Suppressor macrophage treated with lipopolysaccharide for 4 hours (primary cell): ENCODE data around the gene PGBD5.
A peak's percentile ranks its signal among the peaks of the same experiment; 100 is the strongest.

Source experiments
- DNase-seq: peaks from one replicate; pipeline ENCODE4 v3.0.0-alpha.2; 2020

Gene PGBD5

DNA sequence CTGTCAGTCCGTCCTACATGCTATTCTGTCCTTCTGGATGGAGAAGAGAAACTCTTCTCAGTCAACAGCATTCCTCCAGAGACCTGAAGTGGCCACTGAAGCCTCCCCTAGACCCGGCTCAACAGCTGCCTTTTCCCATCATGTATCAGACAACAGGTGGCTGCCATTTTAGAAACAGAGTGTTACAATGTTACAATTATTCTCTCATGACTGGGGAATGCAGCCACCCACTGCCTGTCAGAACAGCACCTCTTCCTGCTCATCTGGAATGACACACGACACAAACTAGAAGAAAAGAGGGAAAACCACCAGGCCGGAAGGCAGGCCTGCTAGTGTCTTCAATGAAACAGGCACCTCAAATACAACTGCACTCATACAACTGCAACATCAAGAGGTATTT lies 105.3 kb downstream of the PGBD5 start:
- no peak for DNase-seq

DNA sequence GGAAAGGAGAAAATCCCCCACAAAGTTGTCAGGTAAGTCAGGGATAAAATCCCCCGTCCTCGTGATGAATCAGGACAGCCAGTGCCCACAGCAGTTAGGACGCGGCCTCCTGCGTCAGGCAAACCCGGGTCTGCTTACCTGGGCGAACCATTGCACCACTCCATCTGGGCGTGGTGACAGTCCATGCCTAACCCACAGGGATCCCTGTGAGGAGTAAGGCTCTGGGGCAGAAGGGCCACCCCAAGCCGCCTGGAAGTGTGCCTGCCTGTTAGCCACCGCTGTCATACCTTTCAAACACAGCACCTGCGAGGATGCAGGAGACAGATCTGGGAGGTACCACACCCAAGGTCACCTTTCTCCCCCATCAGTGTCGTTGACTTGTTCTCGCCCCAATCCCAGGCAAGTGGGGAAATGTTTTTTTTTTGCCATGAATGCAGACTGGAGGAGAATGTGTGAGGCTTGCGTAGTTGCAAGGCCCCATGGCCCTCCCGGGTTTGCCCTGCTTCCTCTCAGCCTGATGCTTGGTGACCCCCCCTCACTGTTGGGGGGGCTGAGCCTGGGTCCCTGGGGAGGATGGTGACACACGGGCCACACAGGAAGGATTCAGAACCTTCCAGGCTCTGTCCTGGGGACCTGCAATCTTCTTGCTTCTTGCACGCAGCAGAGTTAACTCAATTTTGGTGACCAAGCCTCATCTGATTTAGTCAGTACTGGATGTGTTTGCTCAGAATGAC lies 107.0 kb downstream of the PGBD5 start:
- no peak for DNase-seq

DNA sequence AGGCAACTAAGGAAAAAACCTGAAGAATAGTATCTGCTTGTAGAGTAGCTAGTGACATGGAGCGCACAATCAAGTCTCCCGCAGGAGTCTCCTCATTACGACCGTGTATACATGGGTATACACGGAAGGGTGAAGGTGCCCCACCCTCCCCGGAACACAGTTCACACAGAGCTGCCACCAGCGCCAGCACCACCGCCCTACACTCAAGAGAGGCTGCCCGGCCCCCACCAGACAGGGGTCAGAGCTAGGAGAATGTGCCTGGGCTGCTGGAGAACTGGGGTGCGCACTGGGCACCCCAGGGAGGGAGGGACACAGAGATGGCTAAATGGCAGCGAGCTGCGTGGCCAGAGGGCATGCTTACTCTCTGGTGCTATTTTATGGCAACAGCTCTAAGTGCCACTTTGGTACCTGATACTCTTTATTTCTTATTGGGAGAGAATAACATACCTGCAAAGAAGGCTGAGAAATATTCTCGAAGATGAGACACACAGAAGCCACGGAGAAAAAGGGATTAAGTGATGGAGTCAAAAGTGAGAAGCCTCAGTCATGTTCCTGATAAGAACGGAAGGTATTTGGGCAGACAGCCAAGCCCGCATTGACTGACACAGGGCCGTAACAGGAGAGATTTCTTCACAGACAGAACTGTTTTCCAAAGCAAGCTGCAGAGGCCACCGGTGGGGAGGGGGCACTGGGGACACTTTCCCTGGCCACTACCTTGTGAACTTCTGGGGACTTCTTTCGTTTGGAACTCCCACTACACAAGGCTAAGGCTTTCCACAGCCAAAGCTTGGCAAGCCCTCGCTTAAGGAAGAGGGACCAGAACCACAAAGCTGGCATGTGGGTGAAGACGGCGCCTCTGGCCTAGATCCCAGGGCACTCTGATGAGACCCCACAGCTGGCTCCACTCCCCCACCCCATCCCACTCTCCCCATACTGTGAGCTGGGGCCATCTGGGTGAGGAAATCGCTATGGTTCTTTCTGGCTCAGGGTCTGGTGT lies 108.0 kb downstream of the PGBD5 start:
- DNase-seq, result no peak

DNA sequence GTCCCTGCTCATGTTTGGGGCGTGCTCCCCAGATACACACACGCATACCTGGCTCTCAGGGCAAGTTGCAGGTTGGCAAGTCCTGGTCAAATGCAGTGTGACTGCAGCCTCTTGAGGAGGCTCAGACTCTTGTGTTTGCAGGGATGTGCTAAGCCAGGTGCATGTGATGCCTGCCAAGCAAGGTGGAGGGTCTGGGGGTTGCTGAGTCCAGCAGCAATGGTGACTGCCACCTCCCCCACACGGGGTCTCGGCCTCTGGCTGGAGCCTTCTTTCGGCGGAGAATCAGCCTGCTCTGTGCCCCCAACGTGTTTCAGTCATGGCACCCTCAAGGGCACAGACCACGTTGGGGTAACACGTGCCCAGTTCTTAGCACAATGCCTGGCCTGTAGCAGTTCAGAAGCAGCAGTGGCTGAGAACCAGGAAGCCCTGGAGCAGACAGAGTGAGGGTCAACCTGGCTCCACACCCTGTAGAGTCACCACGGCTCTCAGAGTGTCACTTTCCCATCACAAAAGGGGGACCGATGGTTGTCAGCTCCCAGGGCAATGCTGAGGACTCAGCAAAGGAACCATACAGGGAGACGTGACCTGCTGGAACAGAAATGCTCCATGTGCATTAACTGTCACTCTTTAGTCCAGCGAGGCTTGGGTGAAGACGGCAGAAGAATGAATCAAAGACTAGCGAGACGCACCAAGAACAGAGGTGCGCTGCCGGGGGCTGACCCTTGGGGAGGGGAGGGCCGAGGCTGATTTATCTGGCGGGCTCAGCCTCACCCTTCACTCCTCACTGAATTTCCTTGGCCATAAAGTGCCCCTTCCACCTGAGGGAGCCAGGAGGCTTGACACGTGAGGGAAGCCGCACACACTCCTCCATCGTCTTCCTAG lies 109.0 kb downstream of the PGBD5 start:
- DNase-seq, result no peak

DNA sequence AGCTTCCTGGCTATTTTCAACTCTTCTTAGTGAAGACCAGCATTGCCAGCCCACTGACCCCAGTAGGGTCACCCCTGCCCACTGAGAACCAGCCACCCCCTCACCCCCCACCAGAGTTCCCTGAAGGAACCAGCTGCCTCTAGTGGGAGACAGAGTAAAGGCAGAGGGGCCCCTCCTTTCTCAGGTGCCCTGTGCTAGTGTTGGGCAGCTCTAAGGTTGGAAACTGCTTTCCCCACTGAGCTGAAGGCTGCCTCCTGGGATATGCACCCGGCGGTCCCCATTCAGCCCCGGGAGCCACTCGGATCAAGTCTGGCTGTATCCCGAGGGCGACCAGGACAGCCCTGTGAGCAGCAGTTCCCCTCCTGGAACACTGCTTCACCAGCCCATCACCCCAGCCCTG lies 111.0 kb downstream of the PGBD5 start:
- no peak for DNase-seq

DNA sequence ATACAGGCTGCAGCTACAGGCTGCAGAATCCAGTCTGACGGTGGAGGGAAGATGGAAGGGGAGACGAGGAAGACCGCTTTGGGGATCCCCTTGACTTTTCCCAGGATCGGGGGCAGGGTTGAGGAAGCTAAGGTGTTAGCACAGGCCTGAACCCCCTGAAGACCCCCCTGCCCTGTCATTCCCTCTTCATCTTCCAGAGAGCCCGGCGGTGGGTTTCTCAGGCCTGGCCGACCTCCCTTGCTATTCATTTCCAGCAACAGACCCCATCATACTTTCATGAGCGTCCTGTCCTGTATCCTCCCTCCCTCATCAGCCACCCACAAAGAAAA lies 112.0 kb downstream of the PGBD5 start:
- DNase-seq, result no peak

DNA sequence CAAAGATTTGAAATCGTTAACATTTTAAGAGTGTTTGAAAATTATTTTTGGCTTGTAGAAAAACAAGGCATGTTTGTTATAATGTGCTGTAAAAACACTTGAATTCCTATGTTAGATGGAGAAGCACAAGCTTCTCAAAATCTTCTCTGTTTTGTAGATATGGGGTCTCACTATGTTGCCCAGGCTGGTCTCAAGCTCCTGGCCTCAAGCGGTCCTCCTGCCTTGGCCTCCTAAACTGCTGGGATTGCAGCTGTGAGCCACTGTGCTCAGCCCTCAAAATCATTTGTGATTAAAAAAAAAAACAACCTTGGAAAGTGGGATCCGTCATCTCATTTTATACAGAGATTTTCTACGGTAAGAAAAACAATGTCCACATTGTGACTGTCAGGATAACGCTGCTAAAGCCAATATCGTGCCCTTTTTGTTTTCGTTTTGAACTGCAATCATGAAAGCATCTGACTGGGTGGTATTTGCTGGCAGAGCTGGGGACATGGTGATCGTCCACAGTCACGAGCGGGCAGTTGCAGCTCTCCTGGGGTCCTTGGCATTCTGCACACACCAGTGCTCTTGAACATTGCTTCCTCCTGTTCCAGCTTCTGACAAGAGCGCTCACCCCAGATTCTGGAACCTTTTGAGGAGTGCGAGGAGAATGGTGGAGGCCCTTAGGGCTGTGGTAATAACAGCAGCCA lies 112.5 kb downstream of the PGBD5 start:
- DNase-seq, result no peak

DNA sequence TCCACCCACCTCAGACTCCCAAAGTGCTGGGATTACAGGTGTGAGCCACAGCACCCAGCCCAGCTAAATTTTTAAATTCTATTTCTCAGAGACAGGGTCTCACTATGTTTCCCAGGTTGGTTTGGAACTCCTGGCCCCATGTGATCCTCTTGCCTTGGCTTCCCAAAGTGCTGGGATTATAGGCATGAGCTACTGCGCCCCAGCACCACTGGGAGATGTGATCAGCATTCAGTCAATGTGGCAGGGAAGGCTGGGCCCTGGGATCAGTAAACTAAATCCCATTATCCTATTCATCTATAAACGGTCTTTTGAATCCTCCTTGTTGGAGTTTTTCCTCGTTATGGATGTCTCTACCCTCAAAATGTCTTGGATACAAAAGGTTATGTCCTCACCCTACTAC lies 113.5 kb downstream of the PGBD5 start:
- DNase-seq, result no peak

DNA sequence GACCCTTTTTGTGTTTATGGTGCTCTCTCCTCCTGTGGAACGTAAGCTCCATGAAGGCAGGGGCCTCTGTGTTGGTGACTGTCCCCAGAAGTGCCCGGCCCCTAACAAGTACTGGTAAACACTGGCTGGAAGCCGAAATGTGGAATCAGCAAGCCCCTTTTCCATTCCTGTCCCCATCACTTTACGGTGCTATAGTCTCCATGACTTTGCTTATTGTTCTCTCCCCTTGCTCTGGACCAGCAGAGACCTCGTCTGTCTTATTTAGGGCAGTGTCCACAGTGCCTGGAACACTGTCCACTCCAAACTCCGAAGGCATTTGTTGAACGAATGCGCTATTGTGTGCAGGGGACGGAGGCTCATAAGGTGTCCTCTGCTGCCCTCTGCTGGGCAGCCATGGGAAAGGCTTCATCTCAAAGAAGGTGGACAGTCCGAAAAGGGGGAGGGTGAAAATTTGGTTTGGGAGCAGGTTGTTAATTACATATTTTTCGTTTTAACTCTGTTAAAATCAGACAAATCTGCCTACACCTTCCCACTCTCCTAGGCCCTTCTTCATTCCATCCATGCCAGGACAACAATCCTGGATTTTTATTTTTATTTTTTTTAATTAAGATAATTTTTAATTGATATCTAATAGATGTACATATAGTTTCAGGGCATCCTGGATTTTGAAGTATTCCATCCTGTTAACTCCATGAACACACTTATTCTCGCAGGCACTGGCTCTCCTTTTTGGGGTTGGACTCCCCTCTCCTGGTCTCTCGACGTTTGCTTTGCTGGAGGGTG lies 115.6 kb downstream of the PGBD5 start:
- peak; percentile 81 for DNase-seq

DNA sequence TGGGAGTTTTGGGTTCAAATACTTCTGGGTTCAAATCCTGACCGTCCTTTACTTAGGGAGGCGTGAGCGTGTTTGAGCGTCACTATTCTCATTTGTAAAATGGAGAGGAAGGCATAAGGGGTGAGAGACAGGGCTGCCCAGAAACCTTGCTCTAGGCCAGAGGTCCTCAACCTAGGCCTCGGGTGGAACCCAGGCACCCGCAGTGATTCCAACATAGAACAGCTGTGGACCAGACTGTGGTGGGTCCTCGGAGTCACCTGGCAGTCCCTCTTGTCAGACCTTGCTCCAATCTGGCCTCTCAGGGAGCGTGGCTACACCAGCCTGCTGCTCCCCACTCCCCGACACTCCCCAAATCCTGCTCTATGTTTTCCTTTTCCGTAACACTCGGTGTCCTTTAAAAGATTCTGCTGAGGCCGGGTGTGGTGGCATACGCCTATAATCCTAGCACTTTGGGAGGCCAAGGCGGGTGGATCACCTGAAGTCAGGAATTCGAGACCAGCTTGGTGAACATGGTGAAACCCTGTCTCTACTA lies 116.4 kb downstream of the PGBD5 start:
- DNase-seq, result no peak

DNA sequence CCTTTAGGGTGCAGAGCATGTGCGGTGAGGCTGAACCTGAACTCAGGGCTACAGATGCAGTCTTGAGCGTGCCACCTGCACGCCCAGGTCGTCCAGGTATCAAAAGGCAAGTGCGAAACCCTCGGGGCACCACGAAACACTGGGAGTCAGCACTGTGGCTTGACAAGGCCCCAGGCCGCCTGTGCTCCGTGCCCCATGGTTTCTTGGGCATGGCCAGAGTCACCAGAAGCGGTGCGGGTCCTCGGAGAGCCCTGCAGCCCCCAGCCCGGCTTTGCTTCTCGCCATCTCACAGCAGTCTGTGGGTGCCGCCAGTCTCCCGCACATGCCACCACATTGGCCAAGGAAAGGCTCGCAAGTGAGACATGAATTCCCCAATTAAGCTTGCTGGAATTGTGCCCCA lies 117.3 kb downstream of the PGBD5 start:
- DNase-seq, result no peak

DNA sequence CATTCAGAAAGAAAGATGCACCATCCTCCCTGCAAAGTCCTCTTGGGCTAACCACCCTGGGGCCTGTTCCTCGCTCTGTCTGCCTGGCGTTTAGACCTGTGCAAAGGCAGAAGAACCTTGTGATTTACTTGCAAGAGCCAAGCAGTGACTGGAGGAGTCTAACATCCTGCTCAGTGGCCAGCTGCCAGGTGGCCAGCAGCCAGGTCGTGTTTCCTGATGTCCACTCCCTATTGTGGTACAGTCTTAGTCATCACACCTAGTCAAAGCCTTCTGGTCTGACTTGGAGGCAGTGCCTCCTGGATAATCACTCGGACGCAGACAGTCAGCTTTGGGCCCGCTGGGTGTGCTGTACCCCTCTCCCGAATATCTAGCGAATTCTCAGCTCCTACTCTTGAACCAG lies 118.1 kb downstream of the PGBD5 start:
- DNase-seq, result no peak

DNA sequence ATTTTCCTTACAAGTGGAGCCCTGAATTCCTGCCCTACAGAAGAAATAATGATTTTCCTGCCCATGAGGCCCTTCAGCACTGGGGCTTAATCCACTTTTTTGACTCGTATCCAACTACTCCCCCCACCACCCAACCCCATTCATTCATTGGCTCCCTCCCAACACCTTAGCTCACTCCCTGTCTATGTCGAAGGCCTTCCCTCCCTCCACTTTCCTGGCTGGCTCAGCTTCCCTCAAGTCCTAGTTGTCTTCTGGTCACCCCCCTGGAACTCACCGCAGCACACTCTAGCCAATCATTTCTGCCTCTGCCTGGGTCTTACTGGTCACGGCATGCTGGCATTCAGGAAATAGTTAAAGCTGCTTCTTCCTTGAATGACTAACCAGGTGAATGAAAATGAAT lies 118.9 kb downstream of the PGBD5 start:
- no peak for DNase-seq

DNA sequence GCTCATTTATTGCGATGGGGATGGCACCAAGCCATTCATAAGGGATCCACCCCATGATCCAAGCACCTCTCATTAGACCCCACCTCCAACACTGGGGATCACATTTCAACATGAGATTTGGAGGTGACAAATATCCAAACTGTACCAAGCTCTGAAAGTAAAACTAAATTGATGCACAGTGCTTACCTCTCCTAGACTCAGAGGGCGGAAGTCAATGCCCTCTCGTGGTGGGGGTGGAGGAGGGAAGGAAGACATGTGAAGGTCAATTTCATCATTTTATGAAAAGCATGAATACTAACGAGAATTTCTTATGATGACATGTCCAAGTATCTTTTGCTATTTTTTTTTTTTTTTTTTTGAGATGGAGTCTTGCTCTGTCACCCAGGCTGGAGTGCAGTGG lies 120.0 kb downstream of the PGBD5 start:
- peak; percentile 66 for DNase-seq

DNA sequence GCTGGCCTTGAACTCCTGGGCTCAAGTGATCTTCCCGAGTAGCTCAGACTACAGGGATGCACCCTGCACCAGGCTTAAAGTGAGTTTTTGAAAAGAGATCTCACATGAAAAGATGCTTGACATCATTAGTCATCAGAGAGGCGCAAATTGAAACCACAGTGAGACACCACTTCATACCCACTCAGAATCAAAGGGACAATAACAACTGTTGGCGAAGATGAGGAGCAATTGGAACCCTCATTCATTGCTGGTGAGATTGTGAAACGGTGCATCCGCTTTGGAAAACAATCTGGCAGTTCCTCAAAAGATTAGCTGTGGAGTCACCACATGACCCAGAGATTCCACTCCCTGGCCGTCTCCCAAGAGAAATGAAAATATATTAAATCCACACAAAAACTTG lies 122.3 kb downstream of the PGBD5 start:
- peak; percentile 61 for DNase-seq

DNA sequence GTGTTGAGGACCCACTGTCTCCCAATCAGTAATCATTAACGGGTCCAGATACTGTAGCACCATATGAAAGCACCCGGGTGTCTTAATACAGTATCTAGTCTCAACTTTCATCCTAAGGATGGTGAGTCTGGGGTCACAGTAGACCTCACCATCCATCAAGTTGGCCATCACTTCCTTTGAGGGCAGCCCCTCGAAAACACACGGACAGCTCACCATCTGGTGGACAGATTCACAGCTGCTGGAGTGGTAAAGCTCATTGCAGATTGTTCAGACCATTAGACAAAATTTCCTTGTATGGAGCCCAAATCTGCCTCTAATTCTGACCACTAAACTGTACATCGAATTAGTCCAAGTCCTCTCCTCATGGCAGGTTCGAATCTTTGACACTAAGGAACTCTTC lies 123.1 kb downstream of the PGBD5 start:
- DNase-seq, result no peak

DNA sequence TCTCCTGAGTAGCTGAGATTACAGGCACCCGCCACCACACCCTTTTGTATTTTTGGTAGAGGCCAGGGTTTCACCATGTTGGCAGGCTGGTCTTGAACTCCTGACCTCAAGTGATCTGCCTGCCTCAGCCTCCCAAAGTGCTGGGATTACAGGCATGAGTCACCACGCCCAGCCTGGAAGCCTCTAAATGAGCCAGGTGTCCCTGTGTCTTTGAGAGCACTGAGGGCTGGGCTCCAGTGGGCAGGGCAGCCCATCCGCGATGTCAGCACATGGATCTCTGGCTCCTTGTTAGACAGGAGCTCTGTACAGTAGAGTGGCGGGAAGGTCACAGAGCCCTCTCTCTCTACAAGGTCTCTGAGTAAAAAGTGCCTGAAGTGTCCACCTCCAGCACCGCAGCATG lies 124.3 kb downstream of the PGBD5 start:
- no peak for DNase-seq

DNA sequence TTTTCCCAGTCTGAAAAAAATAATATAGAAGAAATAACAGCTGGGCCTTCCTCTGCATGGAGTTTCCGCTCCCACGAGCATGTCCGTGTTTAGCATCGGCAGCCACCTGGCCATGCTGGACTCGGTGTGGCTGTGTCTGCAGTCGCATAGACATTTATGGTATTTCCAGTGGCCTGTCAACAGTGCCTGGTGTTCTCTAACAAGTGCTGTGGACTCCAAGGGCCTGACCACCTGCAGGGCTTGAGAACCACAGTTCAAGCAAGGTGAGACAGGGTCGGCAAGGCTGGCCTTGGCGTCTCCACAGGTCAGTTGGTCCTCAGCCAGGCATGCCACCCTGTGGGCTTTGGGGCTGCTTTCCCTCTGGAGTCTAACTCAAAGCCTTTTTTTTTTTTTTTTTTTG lies 124.8 kb downstream of the PGBD5 start:
- no peak for DNase-seq

DNA sequence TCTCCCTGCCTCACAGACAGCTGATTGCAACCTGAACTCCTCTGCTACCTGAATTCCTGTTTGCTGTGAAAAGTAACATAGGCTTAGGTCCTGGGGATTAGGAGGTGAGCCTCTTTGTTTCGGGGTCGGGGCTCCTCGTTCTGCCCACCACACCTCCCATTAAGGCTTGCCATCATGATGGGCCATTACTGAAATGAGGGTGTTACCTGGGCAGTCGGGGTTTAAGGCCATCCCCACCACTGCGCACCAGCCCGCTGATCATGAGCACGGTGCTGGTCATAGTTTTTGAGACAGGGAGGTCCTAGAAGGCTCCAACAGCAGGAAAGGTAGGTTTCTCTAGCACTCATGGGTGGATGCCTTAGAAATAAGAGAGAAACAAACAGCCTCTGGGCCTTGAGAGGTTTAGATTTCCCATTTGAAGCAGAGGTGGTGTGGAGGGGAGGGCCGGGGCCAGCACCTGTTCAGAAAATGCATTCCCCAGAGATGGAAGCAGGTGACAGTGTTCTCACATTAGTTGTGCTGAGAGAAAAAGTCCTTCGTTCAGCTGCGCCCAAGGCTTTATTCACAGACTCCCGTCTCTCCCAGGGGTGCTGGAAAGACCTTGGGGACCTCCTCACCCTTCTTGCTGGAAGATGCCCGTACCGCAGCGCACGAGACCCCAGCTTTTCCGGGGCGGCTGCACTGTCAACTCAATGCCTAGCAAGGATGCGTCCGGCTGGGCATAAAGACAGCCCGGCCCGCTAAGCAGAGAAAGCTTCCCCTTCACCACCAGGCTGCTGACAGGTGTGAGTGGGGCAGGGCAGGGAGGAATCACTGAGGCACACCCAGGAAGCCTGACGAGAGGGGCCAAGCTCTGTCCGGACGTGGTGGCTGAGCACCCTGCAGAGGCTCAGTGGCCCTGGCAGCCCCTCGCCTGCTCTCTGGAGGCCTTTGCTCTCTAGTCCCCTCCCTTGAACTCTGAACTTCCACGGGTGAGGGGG lies 125.5 kb downstream of the PGBD5 start:
- DNase-seq, result no peak
